LNCAP (cell line): Measurements from ENCODE around the gene PSKH1.

Experiments used
- CTCF ChIP-seq: fragments of 450-650 bp; IDR thresholded peaks from 2 replicates; pipeline ENCODE4 v1.5.1; 2017; ENCODE audit warnings: mild to moderate bottlenecking

The PSKH1 gene

GRCh38 chr16:67931712-67932461, 38.8 kb downstream of the PSKH1 start, which contains the start of gene CTRL:
Gene CTRL (minus strand): TSS chr16:67931862. CDS start chr16:67931852, 10 bp downstream.
- TF ChIP-seq CTCF, result no peak

- TF ChIP-seq CTCF, result no peak
These were observed 39.4 kb downstream of the PSKH1 start for GRCh38 chr16:67932462-67932840.

DNA sequence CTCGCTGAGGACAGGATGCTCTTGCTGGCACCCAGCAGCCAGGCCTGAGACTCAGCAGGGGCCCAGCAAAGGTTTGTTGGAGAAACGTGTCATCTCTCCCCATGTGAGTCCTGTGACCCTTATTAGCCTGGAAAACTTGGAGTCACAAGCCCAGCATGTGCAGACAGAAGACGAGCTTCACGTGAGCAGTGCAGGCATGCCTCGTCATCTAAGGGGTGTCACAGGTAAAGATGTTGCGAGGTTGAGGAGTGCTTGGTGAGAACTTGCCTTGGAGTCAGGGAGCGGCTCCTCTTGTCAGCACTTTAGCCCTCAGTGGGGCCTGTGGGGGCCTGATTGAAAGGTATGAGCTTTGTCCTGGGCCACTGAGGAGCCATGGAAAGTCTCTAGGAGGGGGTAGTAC, 40.8 kb downstream of the PSKH1 start:
- TF ChIP-seq CTCF, result no peak

DNA sequence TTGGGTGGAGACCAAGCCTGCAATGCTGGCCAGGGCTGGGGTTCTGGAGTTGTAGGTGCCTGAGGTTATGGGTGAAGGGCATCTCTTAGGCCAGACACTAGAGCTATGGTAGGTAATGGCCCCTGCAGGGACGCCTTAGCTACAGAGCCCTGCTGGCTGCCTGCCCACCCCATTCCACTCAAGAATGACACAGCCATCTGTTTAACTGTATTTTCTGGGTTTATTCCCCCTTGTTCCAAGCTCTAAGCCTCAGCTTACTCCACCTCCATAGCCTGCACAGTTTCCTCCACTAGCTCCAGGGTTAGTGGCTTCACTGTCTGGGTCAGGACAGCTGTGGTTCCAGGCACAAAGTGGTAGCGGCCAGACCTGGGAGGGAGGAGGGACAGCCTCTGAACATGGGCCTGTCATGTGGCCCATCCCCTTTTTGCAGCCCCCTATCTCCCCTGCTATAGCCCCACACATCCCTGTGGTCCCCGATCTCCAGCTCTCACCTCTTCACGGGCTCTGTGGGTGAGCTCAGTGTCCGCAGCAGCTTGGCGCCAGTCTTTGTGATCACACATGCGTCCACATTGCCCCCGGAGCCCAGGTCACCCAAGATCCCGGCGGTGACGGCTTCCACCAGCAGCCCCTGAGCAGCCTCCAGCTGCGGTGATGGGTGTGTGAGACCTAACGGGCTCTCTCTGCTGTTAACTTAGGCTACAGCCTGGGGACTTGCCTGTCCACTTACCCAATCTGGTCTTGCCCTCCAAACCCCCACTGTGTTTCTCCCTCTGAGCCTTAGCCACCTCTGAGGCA, 41.4 kb downstream of the PSKH1 start:
- no peak for TF ChIP-seq CTCF

GRCh38 chr16:67935101-67935401, 42.0 kb downstream of the PSKH1 start:
- no peak for TF ChIP-seq CTCF

- no peak for TF ChIP-seq CTCF
These were observed 42.5 kb downstream of the PSKH1 start for GRCh38 chr16:67935402-67936123.

GRCh38 chr16:67936124-67936879, 43.2 kb downstream of the PSKH1 start, which contains the start of gene PSMB10:
Gene PSMB10 (minus strand): TSS chr16:67936850. CDS start chr16:67936749, 101 bp downstream.
- no peak for TF ChIP-seq CTCF
